HG03439 (cell line): ENCODE results near the gene FHIP1A.

ENCODE experiments used
- ATAC-seq: cut with Tn5 transposase; IDR thresholded peaks from one replicate; pipeline ENCODE4 v1.9.1; 2021; ENCODE audit warnings: mild to moderate bottlenecking, moderate library complexity; ENCODE audit not compliant: unreplicated experiment

FHIP1A gene

DNA sequence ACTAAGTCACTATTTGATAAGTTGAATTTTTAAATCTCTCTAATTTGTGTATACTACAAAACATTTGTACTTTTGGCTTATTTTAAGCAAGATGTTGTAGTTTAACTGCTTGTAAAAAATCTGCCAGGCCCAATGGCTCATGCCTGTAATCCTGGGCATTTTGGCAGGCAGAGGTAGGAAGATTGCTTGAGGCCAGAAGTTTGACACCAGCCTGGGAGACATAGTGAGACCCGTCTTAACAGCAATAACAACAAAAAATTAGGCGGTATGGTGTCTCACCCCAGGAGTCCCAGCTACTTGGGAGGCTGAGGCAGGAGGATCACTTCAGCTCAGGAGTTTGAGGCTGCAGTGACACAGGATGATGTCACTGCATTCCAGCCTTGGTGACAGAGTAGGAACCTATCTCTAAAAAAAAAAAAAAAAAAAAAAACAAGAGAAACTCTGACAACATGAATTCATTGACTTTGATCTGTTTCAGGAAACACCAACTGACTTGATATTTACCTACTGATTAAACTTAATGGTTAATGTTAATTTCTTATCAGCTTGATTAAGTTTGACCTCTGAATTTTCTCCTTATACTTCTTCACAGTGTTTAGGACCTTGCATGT, 8.9 kb downstream of the FHIP1A start:
- ATAC-seq = no peak

DNA sequence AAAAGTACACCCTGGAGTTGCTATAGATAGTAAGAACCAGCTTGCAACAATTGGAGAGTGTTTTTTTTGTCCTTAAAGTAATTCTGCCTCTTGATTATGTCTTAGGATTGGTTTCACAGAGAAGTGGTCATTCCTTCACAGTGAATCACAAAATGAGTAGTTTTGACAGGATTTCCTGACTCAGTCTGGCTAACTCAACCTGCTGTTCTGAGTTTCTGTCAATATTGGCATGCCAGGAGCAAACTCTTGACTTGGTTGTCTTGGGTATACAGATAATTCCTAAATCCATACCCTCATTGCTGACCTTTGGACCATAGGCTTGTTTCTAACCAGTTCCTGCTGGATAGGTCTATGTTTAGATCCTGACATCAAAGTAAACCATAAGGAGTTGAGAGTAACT, 9.4 kb downstream of the FHIP1A start:
- ATAC-seq = no peak

DNA sequence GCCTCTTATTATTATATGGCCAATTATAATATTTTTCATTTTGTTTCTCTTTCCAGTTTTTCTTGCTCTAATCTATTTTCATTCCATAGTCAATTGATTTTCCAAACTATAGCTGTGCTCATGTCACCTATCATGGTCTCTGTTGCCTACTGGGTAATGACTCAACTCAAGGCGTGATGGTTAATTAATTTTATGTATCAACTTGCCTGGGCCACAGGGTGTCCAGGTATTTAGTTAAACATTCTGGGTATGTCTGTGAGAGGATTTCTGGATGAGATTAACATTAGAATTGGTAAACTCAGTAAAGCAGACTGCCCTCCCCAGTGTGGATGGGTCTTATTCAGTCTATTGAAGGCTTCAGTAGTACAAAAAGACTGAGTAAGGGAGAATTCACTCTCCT, 9.9 kb downstream of the FHIP1A start:
- ATAC-seq = no peak

DNA sequence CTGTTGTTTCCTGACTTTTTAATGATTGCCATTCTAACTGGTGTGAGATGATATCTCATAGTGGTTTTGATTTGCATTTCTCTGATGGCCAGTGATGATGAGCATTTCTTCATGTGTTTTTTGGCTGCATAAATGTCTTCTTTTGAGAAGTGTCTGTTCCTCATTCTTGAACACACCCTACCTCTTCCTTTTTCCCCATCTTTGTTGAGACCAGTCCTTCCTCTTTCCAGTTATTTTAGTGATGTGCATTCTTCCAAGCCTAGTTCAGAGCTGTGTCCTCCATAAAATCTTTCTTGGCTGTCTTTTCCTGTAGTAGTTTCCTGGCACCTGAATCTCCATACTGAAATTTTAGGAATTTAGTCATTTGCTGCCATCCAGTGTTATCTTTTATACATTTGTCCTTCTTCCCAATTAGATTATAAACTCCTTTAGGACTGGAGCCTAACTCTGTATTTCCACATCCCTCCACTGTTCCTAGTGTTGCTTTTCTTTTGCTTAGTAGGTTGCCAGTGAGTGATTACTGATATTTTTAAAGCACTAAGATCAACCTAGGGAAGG, 11.4 kb downstream of the FHIP1A start:
- ATAC-seq = no peak

DNA sequence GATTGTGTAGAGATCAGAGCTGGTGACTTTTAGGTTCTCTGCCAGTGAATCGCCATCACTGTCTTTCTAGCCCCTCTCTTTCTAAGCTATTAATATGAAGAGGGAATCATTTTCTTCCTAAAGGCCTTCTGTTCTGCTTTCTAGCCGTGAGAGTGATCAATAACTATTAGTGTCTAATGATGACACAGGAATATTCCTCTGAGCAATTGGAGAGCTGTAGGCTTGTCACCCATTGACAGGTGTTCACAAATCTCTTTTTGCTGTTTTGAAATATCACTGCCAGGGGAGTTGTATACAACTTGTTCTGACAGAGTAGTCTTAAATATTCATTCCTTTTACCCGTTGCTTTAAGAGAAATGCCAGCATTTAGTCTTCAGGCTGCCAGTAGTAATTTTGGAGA, 13.9 kb downstream of the FHIP1A start:
- no peak for ATAC-seq

DNA sequence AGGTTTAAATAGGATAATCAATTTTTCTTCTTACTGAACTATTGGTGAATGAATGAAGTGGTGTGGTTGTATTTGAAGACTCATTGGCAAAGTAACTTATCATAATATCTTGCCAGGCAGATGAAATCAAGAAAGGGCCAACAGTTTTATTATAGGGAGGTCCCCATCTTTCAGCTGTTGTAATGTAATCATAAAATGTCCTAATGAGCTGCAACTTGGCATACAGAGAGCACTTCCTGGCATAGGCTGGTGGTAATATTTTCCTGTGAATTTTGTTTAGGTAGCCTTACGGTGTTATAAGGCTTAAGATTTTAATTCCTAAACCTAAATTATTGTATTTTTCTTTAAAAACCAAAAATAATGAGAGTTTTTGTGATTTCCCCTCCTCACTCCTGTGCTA, 17.5 kb downstream of the FHIP1A start:
- ATAC-seq = no peak

DNA sequence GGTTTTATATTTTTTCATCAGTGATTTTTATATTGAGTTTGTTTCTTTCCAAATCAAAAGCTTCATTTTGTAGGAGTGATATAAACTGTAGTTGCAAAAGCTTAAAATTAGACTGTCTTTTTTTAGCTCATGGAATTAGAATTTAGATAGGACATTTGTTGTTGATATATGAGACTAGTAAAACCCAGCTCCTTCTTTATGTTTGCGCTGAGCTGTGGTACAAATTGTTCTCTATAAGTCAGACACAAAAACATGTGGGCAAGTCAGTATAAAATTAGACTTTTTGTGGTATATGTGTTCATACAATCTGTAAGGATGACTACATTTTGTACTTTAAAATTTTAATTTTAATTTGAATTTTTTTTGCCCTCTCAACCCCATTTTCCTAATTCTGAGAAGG, 18.3 kb downstream of the FHIP1A start:
- ATAC-seq = no peak

DNA sequence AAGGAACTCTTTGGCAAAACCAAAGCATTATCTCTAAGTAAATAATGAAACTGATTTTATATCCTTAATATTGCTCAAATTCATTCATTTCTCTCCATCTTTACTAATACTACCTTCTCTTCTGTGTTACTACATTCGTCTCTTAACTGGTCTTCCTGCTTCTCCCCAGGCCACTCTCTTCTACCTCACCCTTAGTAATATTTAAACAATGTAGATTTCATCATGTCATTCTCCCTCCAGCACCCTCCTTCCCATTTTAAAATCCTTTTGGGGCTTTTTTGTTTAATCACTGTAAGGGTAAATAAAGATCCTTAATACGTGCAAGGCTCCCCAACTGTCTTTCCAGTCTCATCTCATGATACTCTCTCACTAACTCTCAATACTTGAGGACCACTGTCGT, 19.4 kb downstream of the FHIP1A start:
- ATAC-seq = no peak

DNA sequence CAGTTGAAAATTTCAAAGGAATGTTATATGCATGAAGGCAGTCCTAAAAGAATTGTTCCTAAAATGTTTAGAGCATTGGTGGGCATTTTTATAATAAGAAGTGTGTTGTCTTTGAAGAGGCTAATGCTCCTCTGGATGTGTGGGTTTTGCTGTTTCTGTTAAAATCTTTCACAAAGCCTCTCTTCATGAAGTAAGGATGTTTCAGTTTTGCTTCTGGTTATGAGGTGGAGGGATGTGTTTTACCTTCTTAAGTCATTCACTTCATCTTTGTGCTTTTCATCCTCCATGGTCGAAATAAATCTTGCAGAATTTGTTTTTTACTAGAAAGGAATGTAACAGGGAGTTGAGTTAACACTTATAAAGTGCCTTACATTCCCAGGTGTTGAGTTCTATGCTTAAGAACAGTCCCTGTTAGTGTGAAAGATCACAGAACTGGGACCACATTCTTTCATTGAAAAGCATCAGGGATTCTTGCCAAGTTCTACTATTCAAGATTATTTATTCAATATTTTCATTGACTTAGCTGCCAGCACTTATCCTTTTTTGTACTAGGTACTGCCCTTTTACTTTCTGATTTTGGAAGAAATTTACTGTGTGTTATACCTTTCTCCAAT, 21.1 kb downstream of the FHIP1A start:
- ATAC-seq = no peak

DNA sequence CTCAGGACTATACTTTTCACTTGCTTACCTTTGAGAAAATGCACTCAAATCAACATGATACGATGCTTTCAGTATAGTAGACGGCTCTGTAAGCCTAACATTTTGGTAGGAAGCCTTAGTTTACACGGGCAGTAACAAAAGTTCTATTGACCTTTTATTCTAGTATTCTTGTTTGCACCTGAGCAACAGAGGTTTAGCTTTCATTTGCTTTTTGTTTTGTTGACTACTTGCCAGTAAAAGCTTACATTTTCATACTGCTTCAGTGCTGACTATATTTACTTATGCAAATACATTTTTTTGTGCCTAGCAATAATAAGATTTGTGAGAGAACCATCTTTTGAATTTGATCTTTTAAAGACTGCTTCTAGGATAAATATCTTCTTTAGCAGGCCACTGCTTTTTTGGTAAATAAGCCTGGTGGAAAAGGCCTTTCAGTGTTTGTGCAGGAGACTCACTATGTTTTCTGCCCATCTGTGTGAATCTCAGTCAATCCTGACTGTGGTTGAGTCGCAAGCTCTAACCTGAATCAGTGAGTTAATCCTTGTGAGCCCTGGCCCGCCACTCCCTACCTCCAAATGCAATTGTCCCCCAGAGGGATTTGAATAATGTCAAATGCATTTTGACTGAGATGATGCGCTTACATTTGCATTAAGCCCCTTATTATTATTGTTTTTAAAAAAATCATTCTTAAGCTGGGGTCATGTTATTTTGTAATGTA, 21.9 kb downstream of the FHIP1A start:
- ATAC-seq = no peak

DNA sequence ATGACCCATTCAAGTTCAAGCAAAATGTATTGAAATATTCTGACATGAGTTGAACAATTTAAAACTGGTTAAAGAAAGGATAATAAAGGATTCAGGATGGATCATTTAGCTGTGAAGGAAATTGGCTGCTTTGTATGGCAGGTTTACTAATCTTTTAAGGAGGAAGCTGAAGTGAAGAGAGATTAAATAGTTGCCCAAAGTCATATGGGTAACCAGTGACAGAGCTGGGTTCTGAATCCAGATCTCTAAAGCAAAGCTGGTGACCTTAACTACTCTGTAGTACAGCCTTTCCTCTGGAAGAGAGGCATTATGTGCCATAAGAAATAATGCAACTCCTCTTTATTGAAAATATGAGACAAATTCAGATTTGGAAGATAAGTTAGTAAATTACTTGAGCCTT, 22.8 kb downstream of the FHIP1A start:
- ATAC-seq = no peak

DNA sequence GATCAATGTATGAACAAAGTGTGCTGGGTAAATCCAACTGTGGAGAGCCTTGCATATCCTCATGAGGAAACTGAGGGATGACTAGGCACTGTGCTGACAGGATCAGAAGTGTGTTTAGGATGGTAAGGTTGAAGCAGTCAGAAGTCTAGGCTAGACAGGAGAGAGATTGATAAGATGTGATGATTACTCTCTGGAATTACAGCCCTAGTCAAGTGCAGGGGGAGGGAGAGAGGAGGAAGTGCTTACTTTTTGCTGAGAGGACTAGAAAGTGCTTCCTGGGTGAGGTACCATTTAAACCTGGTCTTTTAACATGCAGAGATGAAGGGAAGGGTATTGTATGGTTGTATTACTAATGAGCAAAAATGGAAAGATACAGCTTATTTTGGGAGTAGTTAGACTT, 23.7 kb downstream of the FHIP1A start:
- ATAC-seq = no peak

DNA sequence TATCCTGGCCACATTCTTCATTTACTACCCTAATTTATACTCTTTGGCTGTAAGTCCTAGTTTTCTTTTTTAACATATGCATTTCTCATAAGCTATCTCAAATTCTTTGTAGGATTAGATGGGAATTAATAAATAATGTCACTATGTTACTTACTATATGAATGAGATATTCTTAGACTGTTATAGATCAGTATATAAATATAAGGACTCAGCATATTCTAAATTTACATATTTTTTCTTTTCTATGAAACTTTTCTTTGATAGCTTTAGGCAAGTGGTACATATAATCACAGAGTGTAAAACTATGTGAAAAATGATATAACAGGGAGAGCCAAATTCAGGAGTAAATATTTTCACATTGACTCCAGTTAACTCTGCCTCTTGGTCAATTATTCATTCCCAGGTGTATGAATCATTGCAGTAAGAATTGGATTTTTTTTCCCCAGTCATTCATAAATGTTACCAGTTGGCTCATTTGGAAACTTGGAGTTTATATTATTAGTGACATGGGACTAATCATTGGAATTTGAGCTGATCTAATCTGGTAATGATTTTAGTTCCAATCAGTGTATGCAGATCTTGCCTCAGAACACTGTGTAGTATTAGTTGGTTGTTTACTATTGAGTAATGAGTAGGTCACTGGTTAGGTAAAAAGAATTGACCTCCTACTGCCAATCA, 25.3 kb downstream of the FHIP1A start:
- ATAC-seq = no peak

DNA sequence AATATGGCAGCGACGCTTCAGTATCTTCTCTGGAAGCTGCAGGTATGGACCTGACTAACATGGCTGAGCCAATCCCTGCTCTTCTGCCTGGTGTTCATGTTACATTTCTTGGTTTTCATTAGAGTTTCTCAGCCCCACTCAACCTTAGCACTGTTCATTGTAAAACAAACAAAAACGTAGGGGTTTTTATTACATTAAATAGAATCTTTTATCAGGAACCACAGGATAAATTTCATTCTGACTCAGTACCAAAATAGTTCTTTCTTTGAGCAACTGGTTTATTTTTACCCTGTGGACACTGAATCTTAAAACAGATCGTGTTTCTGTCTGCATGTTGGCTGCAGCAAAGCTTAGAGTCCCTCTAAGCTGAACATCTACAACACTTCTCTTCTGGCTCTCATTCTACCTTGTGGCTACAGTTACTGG, 27.1 kb downstream of the FHIP1A start:
- no peak for ATAC-seq

DNA sequence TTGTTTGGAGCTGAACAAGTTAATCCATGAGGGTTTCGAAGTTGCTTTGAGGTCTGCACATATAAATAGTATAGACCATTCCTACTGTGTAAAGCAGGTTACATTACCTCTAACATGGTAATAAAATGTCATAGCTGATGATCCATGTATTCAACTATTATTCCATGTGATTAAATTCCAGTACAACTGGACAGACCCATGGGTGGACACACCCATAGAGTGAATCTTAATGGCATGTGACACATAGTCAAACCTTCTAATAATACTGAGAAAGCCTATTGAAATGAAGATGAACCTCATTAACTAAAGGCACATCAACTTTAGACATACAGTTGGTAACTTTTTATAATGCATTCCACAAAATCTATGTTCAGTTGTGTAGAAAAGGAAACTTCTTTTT, 28.5 kb downstream of the FHIP1A start:
- ATAC-seq = no peak

DNA sequence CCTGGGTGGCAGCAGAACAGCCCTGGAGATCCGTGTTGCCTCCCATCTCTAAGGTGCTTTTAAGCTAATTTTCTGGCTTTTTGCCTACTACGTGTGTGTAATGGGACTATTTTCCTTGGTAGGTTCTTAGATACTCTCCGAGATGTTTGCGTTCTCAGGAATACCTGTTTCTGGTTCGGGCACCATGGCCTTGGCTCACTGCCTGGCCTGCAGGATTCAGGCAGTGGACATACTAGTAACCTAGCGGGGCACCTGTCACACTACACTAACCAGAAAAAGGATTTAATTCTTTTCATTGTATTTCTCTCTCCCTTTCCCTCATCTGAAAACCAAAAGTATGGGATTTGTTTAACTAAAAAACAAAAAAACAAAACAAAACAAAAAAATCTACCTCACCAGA, 29.2 kb downstream of the FHIP1A start:
- ATAC-seq = no peak

DNA sequence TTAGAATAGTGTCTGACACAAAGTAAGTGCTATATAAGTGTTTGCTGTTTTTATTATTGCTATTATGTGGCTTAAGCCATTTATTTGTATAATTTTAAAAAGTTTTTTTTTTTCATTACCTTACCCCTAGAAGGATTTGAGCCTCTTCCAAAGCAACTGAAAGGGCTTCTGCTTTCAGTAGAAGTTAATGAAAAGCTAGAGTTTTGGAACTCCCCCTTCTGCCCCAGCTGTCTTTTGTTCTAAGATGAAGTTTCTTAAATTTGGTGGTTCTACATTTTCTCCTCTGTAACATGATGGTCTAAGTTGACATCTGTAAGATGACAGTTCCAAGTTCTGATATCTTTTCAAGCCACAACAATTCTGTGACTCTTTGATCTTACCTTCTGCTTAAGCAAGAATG, 30.3 kb downstream of the FHIP1A start:
- no peak for ATAC-seq

DNA sequence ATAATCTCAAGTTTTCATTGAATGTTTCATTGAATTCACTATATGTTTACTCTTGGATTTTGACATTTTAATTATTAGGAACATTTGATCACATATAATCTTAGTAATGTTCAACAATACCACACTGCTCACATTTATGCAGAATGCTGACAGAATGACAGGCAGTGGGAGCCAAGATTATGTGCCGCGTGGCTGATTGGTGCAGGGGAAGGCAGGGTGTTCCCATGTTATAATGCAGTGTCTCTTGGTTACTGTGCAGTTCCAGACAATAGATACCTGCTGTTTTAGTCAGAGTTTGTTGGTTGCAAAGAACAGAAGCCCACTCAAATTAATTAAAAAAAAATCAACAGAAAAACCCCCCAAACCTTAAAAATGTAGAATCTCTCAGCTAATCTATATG, 33.0 kb downstream of the FHIP1A start:
- no peak for ATAC-seq

DNA sequence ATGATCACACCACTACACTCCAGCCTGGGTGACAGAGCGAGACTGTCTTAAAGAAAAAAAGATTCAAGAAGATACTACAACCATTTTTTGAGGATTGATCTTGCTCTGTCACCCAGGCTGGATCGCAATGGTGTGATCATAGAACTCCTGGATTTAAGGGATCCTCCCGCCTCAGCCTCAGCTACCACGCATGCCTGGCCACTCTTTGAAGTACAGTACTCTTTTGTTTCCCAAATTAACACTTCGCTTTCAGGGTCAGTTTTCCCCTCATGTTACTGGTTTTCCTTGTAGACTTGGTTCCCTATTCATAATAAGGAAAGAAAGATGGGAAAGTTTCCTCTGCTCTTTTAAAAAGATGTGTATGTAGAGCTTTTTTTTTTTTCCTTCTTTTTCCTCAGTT, 34.3 kb downstream of the FHIP1A start:
- ATAC-seq = no peak

DNA sequence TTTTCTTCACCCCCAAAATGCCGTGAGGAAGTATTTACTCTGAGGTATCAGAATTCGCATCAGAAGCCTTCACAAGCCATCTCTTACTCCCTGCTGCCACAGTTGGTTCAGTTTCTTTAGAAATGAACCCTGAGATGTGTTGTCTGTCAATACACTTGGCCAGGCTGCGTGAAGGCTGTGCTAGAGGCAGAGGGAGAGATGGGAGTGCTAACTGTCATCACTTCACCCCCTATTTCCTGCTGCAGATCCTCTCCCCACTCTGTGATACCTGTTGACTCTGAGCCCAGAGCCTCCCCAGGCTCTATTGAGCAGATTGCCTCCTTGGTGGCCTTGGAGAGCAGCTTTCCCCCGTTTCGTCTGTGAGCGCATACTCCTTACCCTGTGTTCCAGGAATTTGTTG, 34.8 kb downstream of the FHIP1A start:
- ATAC-seq = no peak

DNA sequence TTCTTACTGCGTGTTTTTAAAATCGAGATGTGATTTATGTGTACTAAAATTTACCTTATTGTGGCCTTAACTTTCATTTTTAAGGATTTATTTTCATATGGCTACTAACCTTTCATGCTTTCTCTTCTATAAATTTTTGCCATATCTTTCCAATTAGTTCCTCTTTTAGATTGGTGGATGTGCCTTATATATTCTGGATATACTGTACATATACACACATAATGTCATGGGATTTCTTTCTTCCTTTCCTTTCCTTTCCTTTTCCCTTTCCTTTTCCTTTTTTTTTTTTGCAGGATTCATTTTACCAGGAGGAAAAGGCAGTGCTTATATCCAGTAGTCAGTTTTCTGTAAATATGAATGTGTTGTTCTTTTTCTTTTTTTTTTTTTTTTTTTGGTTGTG, 37.2 kb downstream of the FHIP1A start:
- ATAC-seq = no peak

DNA sequence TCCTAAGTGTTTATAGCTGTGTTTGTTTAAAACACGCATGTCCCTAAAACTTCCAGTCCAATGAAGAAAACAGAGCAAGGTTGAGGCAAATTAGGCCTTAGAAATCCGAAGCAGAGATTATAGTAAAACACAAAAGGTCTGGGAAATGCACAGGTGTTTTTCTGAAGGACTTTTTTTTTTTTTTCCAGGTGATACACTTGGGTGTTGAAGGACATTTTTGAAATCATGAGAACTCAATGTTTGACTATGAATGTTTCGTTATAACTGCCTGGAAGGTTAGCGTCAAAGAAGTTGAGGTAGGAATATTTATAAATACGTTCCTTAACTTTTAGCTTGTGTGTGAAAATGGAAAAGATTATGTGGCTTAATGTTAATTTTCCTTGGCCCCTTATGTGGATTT, 45.5 kb downstream of the FHIP1A start:
- ATAC-seq = no peak
